Cardiac muscle cell (in vitro differentiated cells and primary cell): ENCODE results near the gene DMRT3. TPM values are rescaled to one million over a fixed set of nuclear protein-coding genes. Genes with fewer than 3 reads are reported as not detected.

Source experiments
- DNase-seq, 2 donors: peaks; one replicate each; pipeline versions ENCODE4 v3.0.0 to v3.0.0-alpha.2; 2010 to 2017; ENCODE audit warnings: low read depth in 1 of 2, low spot score in 1 of 2
- H3K27ac ChIP-seq: fragments of 200-600 bp; sonication (generic); 2 replicates; pipeline ENCODE4 v1.5.1; 2016
- H3K27me3 ChIP-seq: fragments of 200-600 bp; sonication (generic); 2 replicates; pipeline ENCODE4 v1.6.0; 2016; ENCODE audit warnings: control low read depth
- H3K36me3 ChIP-seq: fragments of 200-600 bp; sonication (generic); 2 replicates; pipeline ENCODE4 v1.5.1; 2016; ENCODE audit warnings: control low read depth
- H3K4me1 ChIP-seq: fragments of 200-600 bp; sonication (generic); 2 replicates; pipeline ENCODE4 v1.8.1; 2017; ENCODE audit warnings: low read depth, mild to moderate bottlenecking, mixed run types
- H3K4me3 ChIP-seq: fragments of 200-600 bp; sonication (generic); 2 replicates; pipeline ENCODE4 v1.5.1; 2016; ENCODE audit warnings: mild to moderate bottlenecking
- H3K9me3 ChIP-seq: fragments of 200-600 bp; sonication (generic); 2 replicates; pipeline ENCODE4 v1.5.1; 2017; ENCODE audit warnings: low read depth, mild to moderate bottlenecking, control low read depth
- polyA plus RNA-seq: library from polyadenylated mRNA; unstranded; fragments of >200 nt; fragmentation: Nextera tagmentation; extraction: Ambion mirVana; gene quantifications from 2 replicates; pipeline ENCODE4 v1.2.1, GENCODE V29; 2016
- total RNA-seq: library from RNA; depleted of rRNA; stranded (reverse); fragments of >200 nt; gene quantifications from 2 replicates; pipeline ENCODE4 v1.2.3, GENCODE V29; 2016
- TF ChIP-seq, protein P1 (sequence below): IDR thresholded peaks from 2 replicates; pipeline ENCODE4 v1.5.1; 2012; ENCODE audit warnings: low read depth, mild to moderate bottlenecking, low read length

The DMRT3 gene
- total and polyA plus RNA-seq, 2 experiments from 2014 or later: not detected

DNA sequence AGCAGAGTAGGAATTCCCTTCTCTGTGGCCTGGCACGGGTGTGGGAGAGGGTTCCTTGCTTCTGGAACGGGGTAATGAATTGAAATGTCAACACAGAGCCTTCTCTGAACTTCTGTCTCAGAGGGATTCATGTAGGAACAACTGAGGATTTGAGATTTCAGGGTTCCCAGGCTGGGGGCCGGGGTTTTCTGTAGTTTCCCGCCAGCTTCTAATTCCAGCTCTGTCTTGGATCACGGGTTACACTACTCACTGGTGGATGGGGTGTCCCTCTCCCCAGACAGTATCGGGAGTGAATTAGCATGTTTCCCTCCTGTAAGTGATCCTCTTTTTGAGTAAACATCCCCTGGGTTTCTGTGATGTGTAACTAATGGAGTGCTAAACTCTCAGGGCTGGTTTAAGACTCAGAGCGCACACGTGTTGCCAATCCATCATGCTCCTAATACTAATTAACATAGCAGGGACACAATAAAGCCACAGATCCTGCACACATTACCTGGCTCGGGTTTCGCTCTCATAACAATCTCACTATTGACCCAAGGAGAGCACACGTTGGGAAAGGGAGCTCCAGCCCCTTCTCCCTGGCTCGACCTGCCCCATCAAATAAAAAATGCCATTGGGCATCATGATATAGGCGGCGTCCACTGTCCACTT, 55.6 kb downstream of the DMRT3 start:
- no peak overlapping the region for H3K27ac ChIP-seq

DNA sequence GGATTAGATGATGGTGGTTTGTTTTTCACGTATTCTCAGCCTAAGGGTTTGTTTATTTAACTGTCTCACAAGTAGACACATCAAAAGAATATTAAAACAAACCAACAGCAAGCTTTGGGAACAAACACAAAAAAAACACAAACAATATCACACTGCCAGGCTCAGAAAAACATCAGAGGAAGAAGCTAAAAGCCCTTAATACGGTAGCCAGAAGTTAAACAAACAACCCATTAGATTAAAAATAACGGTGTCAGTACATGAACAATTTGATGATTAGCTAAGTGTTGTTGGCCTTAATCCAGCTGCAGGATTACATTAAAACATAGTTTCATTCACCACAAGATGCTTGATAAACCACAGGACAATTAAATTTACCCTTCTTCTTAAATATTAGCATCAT, 57.8 kb downstream of the DMRT3 start:
- TF ChIP-seq, protein P1, sequence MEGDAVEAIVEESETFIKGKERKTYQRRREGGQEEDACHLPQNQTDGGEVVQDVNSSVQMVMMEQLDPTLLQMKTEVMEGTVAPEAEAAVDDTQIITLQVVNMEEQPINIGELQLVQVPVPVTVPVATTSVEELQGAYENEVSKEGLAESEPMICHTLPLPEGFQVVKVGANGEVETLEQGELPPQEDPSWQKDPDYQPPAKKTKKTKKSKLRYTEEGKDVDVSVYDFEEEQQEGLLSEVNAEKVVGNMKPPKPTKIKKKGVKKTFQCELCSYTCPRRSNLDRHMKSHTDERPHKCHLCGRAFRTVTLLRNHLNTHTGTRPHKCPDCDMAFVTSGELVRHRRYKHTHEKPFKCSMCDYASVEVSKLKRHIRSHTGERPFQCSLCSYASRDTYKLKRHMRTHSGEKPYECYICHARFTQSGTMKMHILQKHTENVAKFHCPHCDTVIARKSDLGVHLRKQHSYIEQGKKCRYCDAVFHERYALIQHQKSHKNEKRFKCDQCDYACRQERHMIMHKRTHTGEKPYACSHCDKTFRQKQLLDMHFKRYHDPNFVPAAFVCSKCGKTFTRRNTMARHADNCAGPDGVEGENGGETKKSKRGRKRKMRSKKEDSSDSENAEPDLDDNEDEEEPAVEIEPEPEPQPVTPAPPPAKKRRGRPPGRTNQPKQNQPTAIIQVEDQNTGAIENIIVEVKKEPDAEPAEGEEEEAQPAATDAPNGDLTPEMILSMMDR: no peak
- no peaks in the 10 kb centered on the region for H3K4me1 ChIP-seq
- DNase-seq: no peak
- no peaks in the 10 kb centered on the region for H3K9me3 ChIP-seq
- H3K4me3 ChIP-seq: no peak overlapping the region
- H3K27ac ChIP-seq: no peak overlapping the region
- H3K36me3 ChIP-seq: no peaks in the 10 kb centered on the region
- H3K27me3 ChIP-seq: peaks cover 30% of the 10 kb centered on the region

More for the DNA sequence above, 55.6 kb downstream of the DMRT3 start:
- Histone ChIP-seq H3K9me3 (no peaks in the 10 kb centered on the region), H3K27me3 (peaks cover 10% of the 10 kb centered on the region), H3K4me3 (no peak overlapping the region), H3K4me1 (no peaks in the 10 kb centered on the region), H3K36me3 (no peaks in the 10 kb centered on the region)
- no peak for DNase-seq
- TF ChIP-seq, protein P1: no peak

DNA sequence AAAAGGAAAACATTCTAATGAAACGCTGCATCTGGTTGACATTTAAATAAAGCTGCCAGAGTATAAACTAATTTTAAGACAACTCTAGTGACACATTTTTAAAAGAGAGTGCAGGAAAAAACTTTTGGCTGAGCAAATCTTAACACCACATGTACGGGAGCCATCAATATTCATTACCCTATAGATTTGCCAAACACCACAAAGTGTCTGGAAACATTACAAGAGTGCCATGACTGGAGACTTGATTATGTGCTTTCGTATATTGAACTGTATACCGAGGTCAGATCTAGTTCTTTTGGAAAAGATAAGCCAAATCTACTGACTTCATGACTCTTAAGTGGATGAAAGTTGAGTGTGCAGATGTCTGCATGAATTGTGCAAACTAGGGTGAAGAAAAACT, 63.1 kb downstream of the DMRT3 start:
- H3K4me3 ChIP-seq: no peak overlapping the region
- H3K27ac ChIP-seq: no peak overlapping the region
- no peak for DNase-seq
- H3K36me3 ChIP-seq: no peaks in the 10 kb centered on the region
- peaks cover 77% of the 10 kb centered on the region for H3K27me3 ChIP-seq
- TF ChIP-seq, protein P1: no peak
- no peaks in the 10 kb centered on the region for H3K4me1 ChIP-seq
- no peaks in the 10 kb centered on the region for H3K9me3 ChIP-seq

Other genes with a start within 250 kb of the DMRT3 start
- gene DMRT1, start 135.0 kb upstream of the DMRT3 start, total RNA-seq: not detected in 2 replicates
- not detected in 2 replicates for gene DMRT1, start 135.0 kb upstream of the DMRT3 start, polyA plus RNA-seq
- not detected in 2 replicates for gene DMRT2, start 73.7 kb downstream of the DMRT3 start, total RNA-seq
- not detected in 2 replicates for gene DMRT2, start 73.7 kb downstream of the DMRT3 start, polyA plus RNA-seq